A673 (cell line): ENCODE measurements around the gene TMEM229B. TPM values are rescaled to one million over a fixed set of nuclear protein-coding genes. Genes with fewer than 3 reads are reported as not detected.

Source experiments
- BruUV-seq: library from RNA; stranded (reverse); fragments of 400-500 nt; replicated peaks from 2 replicates; lab custom pipeline; 2021; lab: Mats Ljungman, UMichigan
- CTCF ChIA-PET: fragments of 300-600 bp; sonication (Branson Sonifier 250); formaldehyde crosslinking; loops from one replicate; lab custom pipeline; 2022; ENCODE audit warnings: antibody characterized with exemption; lab: Charles Lee
- POLR2A ChIA-PET: fragments of 300-600 bp; sonication (Branson Sonifier 250); formaldehyde crosslinking; loops from one replicate; lab custom pipeline; 2022; ENCODE audit warnings: antibody characterized with exemption; ENCODE audit not compliant: low non-redundant PET; lab: Charles Lee
- DNase-seq: peaks from one replicate; pipeline ENCODE4 v3.0.0-alpha.2; 2015; ENCODE audit warnings: low spot score
- H3K27ac ChIP-seq: fragments of 200-600 bp; sonication (generic); 2 replicates; pipeline ENCODE4 v1.5.1; 2016; ENCODE audit warnings: mixed run types, low read depth, mild to moderate bottlenecking, mixed read lengths, antibody characterized with exemption, low read length; ENCODE audit not compliant: poor library complexity, severe bottlenecking
- H3K27me3 ChIP-seq: fragments of 200-600 bp; sonication (generic); replicated peaks from 2 replicates; pipeline ENCODE4 v1.6.1; 2017; ENCODE audit warnings: mixed run types, low read depth, mild to moderate bottlenecking, mixed read lengths, antibody characterized with exemption, low read length; ENCODE audit not compliant: insufficient read depth, poor library complexity
- H3K36me3 ChIP-seq: fragments of 200-600 bp; sonication (generic); 2 replicates; pipeline ENCODE4 v1.6.1; 2016; ENCODE audit warnings: mixed run types, mild to moderate bottlenecking, mixed read lengths, antibody characterized with exemption, low read length; ENCODE audit not compliant: insufficient read depth, poor library complexity, severe bottlenecking
- H3K4me1 ChIP-seq: fragments of 200-600 bp; sonication (generic); 2 replicates; pipeline ENCODE4 v1.6.1; 2017; ENCODE audit warnings: mixed run types, mild to moderate bottlenecking, mixed read lengths, antibody characterized with exemption, low read length; ENCODE audit not compliant: insufficient read depth, poor library complexity, severe bottlenecking
- H3K4me3 ChIP-seq: fragments of 200-600 bp; sonication (generic); 2 replicates; pipeline ENCODE4 v1.5.1; 2016; ENCODE audit warnings: low read depth, mixed run types, mild to moderate bottlenecking, mixed read lengths, low read length; ENCODE audit not compliant: poor library complexity, severe bottlenecking
- H3K9me3 ChIP-seq: fragments of 200-600 bp; sonication (generic); 2 replicates; pipeline ENCODE4 v1.6.1; 2016; ENCODE audit warnings: mixed run types, low read depth, mild to moderate bottlenecking, mixed read lengths, antibody characterized with exemption, low read length; ENCODE audit not compliant: poor library complexity, severe bottlenecking
- EZH2 ChIP-seq: fragments of 200-600 bp; sonication (generic); IDR thresholded peaks from 2 replicates; pipeline ENCODE4 v1.6.1; 2017; ENCODE audit warnings: borderline replicate concordance, low read depth, mild to moderate bottlenecking, mixed read lengths, antibody characterized with exemption, low read length; ENCODE audit not compliant: poor library complexity, severe bottlenecking
- intact Hi-C: fragments of 100-400 bp; cut with micrococcal nuclease; formaldehyde crosslinking; loops from one replicate; pipeline ENCODE4 v1.10.0; 2022; ENCODE audit not compliant: unreplicated experiment
- total RNA-seq: library from RNA; stranded (reverse); gene quantifications from 2 replicates; pipeline ENCODE4 v1.2.3, GENCODE V29; 2021
- TF ChIP-seq, protein P1 (sequence below): fragments of 300-800, 200-600 bp; sonication (generic); conservative IDR thresholded peaks from 2 replicates; pipeline ENCODE4 v1.5.1; 2017; ENCODE audit warnings: low read depth, mild to moderate bottlenecking, antibody characterized with exemption, low read length, moderate library complexity, mixed read lengths

Gene TMEM229B
- total RNA-seq, 1 experiment from 2014 or later, result not detected

DNA sequence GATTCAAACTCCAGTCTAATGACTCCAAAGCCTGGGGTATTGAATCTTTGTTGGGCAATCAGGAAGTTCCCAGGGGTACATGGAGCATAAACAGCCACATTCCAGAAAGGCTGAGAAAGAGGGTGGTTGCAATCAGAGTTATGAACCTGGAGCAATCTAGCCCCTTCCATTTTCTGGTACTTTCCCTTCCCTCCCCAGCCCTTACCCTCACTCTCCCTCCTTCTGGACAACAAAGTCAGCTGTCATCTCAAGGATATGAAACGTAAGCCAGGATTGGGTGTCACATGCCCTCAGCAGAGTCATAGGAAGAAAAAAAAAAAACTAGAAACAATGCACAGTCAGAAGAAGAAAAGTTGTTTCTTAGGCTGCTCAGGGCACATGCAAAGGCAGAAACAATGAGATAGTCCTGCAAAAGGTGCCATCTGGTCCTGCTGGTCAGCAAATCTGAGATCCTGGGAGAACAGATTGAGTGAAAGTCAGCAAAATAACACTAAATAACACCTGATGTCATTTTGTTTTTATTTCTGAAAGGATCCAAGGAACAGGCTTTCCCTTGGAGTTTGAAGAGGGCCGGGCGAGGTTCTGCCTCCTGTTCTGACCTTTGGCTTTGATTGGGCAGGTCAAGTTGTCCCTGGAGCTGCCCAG lies 27.1 kb downstream of the TMEM229B start:
- BruUV-seq, result no TSS peak
- no peak overlapping the region for H3K27ac ChIP-seq
- H3K36me3 ChIP-seq, result no peaks in the 10 kb centered on the region
- H3K4me1 ChIP-seq, result no peaks in the 10 kb centered on the region
- TF ChIP-seq, protein P1, sequence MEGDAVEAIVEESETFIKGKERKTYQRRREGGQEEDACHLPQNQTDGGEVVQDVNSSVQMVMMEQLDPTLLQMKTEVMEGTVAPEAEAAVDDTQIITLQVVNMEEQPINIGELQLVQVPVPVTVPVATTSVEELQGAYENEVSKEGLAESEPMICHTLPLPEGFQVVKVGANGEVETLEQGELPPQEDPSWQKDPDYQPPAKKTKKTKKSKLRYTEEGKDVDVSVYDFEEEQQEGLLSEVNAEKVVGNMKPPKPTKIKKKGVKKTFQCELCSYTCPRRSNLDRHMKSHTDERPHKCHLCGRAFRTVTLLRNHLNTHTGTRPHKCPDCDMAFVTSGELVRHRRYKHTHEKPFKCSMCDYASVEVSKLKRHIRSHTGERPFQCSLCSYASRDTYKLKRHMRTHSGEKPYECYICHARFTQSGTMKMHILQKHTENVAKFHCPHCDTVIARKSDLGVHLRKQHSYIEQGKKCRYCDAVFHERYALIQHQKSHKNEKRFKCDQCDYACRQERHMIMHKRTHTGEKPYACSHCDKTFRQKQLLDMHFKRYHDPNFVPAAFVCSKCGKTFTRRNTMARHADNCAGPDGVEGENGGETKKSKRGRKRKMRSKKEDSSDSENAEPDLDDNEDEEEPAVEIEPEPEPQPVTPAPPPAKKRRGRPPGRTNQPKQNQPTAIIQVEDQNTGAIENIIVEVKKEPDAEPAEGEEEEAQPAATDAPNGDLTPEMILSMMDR, result no peak
- TF ChIP-seq EZH2, result no peak
- ChIA-PET CTCF (interaction anchor here (0.7 kb wide), 1 partner anchor 9 kb away, joined by 3 read pairs; no protein-coding TSS in a partner anchor), POLR2A (no interaction called here)
- H3K9me3 ChIP-seq, result no peaks in the 10 kb centered on the region
- intact Hi-C loops, result no loop called here
- H3K4me3 ChIP-seq, result no peak overlapping the region
- no peaks in the 10 kb centered on the region for H3K27me3 ChIP-seq
- DNase-seq, result no peak

DNA sequence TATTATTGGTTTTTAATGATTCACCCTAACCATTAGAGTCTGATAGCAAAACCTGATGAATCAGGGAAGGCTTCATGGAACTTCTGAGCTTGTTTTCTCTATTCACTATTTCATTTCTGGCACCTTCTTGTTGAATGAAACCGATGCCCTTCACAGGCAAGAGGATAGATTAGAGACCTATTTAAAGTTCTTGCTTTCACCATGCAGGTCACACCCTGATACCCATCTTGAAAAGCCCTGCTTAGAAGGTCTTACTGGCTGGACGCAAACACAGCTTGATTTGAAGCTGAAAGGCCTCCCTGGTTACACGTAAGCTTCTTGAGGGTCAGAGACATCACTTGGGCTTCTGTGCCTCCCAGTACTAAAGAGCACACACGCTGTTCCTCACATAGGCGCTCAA lies 29.2 kb downstream of the TMEM229B start:
- Histone ChIP-seq H3K9me3 (no peaks in the 10 kb centered on the region), H3K4me3 (no peak overlapping the region), H3K27me3 (no peaks in the 10 kb centered on the region), H3K36me3 (no peaks in the 10 kb centered on the region), H3K4me1 (no peaks in the 10 kb centered on the region), H3K27ac (no peak overlapping the region)
- TF ChIP-seq, protein P1, result no peak
- no peak for TF ChIP-seq EZH2
- CTCF ChIA-PET, result no interaction called here
- POLR2A ChIA-PET, result no interaction called here
- BruUV-seq, result no TSS peak
- intact Hi-C loops, result no loop called here
- no peak for DNase-seq

DNA sequence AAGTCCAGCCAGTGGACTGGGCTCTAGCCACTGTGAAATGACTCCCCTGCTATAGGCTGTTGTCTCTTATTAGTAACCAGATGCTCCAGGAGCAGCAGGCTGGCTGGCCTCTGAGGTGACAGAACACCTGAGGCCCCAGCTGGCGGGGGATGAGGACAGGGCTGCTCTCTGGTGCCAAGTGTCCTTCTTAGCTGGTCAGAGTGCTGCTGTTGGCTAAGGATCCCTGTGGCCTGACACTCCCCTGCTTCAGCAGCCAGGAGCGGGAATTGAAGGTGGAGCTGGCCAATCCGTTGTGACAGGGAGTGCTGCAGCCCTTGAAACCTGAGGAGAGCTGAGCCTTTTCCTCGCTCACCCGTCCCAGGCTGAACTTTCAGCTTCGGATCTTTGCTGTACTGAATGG lies 30.7 kb downstream of the TMEM229B start:
- no peak overlapping the region for H3K4me3 ChIP-seq
- TF ChIP-seq EZH2, result no peak
- TF ChIP-seq, protein P1, result no peak
- POLR2A ChIA-PET, result no interaction called here
- intact Hi-C loops, result no loop called here
- H3K9me3 ChIP-seq, result no peaks in the 10 kb centered on the region
- no peak for DNase-seq
- CTCF ChIA-PET, result no interaction called here
- no TSS peak for BruUV-seq
- H3K27me3 ChIP-seq, result no peaks in the 10 kb centered on the region
- no peaks in the 10 kb centered on the region for H3K36me3 ChIP-seq
- no peaks in the 10 kb centered on the region for H3K4me1 ChIP-seq
- H3K27ac ChIP-seq, result no peak overlapping the region
